ENCODE data around the gene ZBTB7C.

Gene ZBTB7C

DNA sequence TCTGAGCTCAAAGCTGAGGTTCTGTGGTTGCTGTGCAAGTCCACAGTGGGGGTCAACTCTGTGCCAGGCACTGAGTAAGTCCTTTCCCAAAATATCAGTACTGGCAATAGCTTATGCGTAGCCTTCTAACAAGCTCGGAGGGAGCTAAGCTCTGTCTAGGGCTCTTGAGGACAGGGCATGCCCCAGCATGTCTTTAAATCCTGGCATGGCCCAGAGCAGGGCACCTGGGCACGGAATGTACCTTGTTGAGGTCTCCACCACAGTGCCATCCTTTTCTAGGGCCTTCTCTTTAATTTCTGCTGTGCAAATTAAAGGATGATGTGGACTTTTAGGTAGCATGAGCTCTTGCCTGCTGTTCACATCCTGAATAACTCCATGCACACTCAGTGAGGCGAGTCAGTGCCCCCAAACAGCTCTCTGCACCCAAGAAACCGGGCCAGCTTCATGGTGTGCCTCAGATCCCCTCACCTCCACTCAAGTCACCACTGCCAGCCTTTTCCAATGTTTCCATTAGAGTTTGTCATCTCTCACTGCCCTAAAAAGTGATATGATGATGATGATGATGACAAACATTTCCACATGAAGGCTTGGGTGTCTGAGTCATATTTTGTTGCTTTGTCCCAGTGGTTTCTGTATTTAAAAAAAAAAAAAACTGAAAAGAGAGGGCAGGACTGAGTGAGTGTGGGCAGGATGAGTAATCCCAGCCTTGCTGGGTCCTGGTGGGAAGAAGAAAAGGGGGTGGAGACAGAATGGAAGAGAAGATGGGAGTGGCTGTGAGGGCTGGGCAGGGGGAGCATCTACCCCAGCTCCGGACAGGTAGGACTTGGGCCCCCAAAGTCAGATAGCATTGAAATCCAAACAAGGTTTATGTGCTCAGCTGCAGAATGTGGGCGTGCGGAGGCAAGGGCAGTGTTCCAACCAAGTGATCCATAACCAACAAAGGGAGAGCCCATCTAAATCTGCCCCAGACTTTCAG is 78.9 kb downstream of the ZBTB7C start:
- Histone ChIP-seq H3K79me2 (no peaks in the 10 kb centered on the region), H3K4me3 (ENCODE audit: low read depth, low read length) (no peak overlapping the region), H2AFZ (no peak overlapping the region), H3K27ac (no peak overlapping the region), H3K27me3 (ENCODE audit: control insufficient read depth, insufficient read depth, low read length) (no peaks in the 10 kb centered on the region), H3K9ac (no peak overlapping the region), H3K36me3 (ENCODE audit: control insufficient read depth, insufficient read depth, low read length) (no peaks in the 10 kb centered on the region), H3K9me3 (ENCODE audit: control insufficient read depth, low read length) (no peaks in the 10 kb centered on the region), H3K4me2 (ENCODE audit: low read length) (no peak overlapping the region), H3K4me1 (peaks cover 10% of the 10 kb centered on the region)
- TF ChIP-seq, protein P1, sequence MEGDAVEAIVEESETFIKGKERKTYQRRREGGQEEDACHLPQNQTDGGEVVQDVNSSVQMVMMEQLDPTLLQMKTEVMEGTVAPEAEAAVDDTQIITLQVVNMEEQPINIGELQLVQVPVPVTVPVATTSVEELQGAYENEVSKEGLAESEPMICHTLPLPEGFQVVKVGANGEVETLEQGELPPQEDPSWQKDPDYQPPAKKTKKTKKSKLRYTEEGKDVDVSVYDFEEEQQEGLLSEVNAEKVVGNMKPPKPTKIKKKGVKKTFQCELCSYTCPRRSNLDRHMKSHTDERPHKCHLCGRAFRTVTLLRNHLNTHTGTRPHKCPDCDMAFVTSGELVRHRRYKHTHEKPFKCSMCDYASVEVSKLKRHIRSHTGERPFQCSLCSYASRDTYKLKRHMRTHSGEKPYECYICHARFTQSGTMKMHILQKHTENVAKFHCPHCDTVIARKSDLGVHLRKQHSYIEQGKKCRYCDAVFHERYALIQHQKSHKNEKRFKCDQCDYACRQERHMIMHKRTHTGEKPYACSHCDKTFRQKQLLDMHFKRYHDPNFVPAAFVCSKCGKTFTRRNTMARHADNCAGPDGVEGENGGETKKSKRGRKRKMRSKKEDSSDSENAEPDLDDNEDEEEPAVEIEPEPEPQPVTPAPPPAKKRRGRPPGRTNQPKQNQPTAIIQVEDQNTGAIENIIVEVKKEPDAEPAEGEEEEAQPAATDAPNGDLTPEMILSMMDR (IDR thresholded peaks at IDR 0.05), result no peak

DNA sequence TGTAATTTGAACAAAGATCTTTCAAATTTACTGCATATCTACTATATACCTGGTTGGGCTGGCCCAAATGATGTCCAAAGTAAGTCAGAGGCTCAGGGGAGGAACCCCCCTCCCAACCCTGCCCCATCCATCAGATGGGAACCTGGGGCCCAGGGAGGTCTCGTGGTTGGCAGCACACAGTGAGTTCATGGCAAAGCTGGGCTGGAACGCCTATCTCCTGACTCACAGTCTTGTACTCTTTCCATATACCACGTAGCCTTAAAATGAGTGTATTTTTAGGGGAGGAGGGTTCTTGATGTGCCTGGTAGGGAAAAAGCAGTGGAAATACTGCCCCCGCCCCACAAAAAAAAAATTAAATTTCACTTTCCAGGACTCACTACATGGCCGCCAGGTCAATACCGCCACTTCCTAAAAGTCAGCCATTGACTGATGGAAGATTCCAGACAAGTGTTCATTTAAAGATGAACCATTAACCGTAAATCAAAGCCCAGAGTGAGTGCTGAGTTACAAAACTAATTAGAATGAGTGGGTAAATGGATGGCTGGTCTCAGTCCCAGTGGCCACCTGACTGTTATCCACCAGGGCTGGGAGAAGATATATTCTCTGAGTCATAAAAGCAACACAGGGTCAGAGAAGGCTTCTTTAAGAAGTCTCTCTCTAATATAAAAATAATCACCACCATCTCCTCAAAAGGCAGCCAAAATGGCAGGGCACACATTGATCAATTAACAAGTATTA is 80.5 kb downstream of the ZBTB7C start:
- no peaks in the 10 kb centered on the region for H3K79me2 ChIP-seq

DNA sequence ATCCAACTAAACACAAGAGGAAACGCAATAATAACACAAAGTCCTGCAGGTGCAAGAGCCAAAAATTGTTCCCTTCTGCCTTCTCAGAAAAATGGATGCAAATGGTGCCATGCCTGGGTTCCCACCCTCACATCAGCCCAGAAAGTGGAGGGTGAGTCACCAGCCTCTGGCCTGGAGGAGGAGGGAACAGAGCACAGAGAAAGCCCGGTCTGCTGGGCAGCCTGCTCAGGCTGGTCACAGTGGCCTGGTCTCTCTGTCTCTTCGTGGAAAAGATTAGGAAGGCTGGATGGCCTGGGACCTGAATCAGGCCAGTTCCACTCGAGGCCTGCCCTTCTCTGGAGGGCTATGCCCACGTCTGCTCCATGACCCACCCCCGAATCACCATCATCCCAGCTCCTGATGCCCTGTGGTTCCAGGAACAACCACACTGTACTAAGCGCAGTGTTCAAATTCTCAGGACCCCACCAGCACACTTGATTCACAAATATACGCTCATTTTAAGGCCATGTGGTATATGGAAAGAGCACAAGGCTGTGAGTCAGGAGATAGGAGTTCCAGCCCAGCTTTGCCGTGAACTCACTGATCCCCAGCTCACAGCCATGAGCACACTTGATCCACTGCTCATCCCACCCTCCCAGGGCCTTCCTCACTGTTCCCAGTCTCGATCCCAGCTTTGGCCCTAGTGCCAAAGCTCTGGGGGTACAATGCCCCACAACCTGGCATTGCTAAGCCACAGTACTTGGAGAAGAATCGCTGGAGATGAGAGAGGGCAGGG is 82.1 kb downstream of the ZBTB7C start:
- no peaks in the 10 kb centered on the region for H3K79me2 ChIP-seq
- no peak overlapping the region for H3K9ac ChIP-seq
- H3K9me3 ChIP-seq (ENCODE audit: control insufficient read depth, low read length), result no peaks in the 10 kb centered on the region
- TF ChIP-seq, protein P1 (IDR thresholded peaks at IDR 0.05), result no peak
- H2AFZ ChIP-seq, result no peak overlapping the region
- no peaks in the 10 kb centered on the region for H3K36me3 ChIP-seq (ENCODE audit: control insufficient read depth, insufficient read depth, low read length)
- peaks cover 17% of the 10 kb centered on the region for H3K4me1 ChIP-seq
- no peaks in the 10 kb centered on the region for H3K27me3 ChIP-seq (ENCODE audit: control insufficient read depth, insufficient read depth, low read length)
- no peak overlapping the region for H3K4me2 ChIP-seq (ENCODE audit: low read length)
- no peak overlapping the region for H3K27ac ChIP-seq
- no peak overlapping the region for H3K4me3 ChIP-seq (ENCODE audit: low read depth, low read length)

More for the DNA sequence above, 80.5 kb downstream of the ZBTB7C start:
- Histone ChIP-seq H3K27me3 (ENCODE audit: control insufficient read depth, insufficient read depth, low read length) (no peaks in the 10 kb centered on the region), H3K9me3 (ENCODE audit: control insufficient read depth, low read length) (no peaks in the 10 kb centered on the region), H3K4me3 (ENCODE audit: low read depth, low read length) (no peak overlapping the region), H3K4me2 (ENCODE audit: low read length) (no peak overlapping the region), H2AFZ (no peak overlapping the region), H3K36me3 (ENCODE audit: control insufficient read depth, insufficient read depth, low read length) (no peaks in the 10 kb centered on the region), H3K4me1 (peaks cover 17% of the 10 kb centered on the region), H3K27ac (no peak overlapping the region), H3K9ac (no peak overlapping the region)
- TF ChIP-seq, protein P1 (IDR thresholded peaks at IDR 0.05), result no peak

DNA sequence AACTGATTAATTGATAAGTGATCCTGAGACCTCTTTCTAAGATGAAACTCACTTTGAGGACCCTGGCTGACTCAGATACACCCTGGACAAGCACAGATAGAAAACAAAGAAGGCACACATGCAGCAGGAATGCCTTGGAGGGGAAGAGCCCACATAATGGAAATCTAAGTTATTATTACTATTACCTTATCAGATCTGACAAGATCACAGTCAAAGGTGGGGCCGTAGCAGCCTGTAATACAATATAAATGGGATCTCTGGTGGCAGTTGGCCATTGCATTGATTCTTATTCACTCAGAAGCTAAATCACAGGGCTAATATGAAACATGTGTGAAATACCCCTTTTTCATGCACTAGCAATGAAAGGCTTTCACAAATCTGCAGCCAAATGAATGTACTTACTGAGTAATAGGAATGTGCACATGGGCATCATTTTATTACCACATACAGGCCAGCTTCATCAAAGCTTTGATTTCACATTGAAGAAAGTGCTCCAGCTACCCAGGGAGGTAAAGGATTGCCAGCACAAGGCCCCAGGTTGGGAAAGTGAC is 84.0 kb downstream of the ZBTB7C start:
- H3K9me3 ChIP-seq (ENCODE audit: control insufficient read depth, low read length), result no peaks in the 10 kb centered on the region
- H3K79me2 ChIP-seq, result no peaks in the 10 kb centered on the region
- H3K4me1 ChIP-seq, result peaks cover 20% of the 10 kb centered on the region
- H3K36me3 ChIP-seq (ENCODE audit: control insufficient read depth, insufficient read depth, low read length), result no peaks in the 10 kb centered on the region
- no peak overlapping the region for H3K27ac ChIP-seq
- H3K4me3 ChIP-seq (ENCODE audit: low read depth, low read length), result no peak overlapping the region
- H3K27me3 ChIP-seq (ENCODE audit: control insufficient read depth, insufficient read depth, low read length), result no peaks in the 10 kb centered on the region
- H2AFZ ChIP-seq, result peak overlapping the region; percentile 39
- no peak overlapping the region for H3K9ac ChIP-seq
- no peak overlapping the region for H3K4me2 ChIP-seq (ENCODE audit: low read length)
- TF ChIP-seq, protein P1 (IDR thresholded peaks at IDR 0.05), result no peak
